GM19240 (cell line): Measurements from ENCODE around the gene MUC4.
"Not testable (repeated sequence)": the region's sequence is repeated elsewhere in the genome, so short reads cannot be mapped to it uniquely, and the experiment has no call there.

Experiments used
- DNase-seq: peaks from one replicate; pipeline ENCODE4 v3.0.0; 2011; ENCODE audit warnings: low spot score; ENCODE audit not compliant: insufficient read length

The MUC4 gene

GRCh38 chr3:195738274-195739044 is 73.3 kb downstream of the MUC4 start:
- DNase-seq: no peak

DNA sequence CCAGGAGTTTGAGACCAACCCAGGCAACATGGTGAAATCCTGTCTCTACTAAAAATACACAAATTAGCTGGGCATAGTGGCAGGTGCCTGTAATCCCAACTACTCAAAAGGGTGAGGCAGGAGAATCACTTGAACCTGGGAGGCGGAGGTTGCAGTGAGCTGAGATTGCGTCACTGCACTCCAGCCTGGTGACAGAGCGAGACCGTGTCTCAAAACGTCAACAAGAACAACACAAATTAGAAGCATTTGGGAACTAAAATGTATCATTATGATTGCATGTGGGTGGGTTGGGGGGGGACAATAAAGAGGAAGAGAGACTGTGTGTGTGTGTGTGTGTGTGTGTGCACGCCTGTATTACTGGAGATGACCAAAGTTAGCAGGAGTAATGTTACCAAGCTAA is 73.9 kb downstream of the MUC4 start:
- not testable (repeated sequence) for DNase-seq

DNA sequence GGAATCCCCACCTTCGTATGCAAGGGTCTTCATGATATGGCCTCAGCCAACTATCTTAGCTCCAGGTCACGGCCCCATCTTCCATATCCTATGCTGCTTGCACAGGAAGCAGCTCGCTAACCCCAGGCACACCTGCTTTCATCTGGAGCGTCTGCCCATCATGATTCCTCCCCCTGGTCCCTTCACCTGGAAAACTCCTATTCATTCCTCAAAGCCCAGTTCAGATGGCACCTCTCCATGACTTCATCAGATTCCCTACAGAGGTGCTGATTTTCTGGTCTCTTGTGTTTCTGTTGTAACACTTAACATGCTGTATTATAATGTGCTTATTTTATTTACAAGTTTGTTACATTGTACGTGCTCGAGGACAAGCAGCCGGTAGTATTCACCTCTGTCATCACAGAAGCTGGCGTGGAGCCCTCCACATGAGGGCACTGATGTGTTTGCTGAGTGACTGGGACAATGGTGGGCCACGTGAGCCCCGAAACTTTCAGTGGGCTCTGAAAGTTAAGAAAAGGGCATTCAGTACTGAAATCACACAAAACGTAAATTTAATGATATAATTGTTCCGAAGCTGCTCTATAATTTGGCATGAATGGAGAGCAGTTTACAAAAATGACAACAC is 74.8 kb downstream of the MUC4 start:
- no peak for DNase-seq

DNA sequence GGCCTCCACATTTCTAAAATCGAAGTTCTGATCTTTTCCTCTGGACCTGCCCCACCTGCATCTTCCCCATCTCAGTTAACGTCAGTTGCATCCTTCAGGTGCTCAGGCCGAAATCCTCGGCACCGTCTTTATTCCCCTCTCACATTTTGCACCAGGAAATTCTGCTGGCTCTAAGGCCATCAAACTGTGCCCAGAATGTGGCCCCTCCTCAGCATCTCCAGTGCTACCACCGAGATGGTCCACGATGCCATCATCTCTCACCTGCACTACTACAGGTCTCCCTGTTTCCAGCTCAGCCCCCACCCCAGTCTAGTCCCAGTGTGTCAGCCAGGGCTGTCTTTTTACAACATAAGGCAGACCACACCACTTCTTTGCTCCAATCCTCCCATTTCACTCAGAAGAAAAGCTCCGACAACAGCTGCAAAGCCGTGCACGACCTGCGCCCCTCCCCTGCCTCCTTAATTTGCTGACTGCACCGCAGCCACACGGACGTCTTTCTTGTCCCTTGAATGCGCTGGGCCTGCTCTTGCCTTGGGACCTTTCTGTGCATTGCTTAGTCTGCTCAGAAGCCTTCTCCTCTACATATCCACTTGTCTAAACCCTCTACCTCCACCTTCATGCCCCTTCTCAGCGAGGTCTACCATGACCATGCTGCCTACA is 76.6 kb downstream of the MUC4 start:
- no peak for DNase-seq

DNA sequence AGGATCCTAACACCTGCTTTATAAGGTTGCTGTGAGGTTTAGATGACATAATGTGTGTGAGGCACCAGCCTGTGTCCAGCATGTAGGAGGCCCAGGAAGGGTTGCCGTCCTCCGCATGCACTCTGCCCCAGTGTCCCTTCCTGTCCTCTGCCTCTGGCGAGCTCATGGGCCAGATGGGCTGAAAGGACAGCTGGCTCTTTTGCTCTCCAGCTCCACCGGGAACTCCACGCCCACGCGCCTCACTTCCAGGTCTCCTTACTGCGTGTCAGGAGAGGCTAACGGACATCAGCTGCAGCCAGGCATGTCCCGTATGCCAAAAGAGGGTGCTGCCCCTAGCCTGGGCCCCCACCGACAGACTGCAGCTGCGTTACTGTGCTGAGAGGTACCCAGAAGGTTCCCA is 78.8 kb downstream of the MUC4 start:
- DNase-seq: no peak

GRCh38 chr3:195731356-195731905 is 80.3 kb downstream of the MUC4 start:
- no peak for DNase-seq

GRCh38 chr3:195729476-195730251 is 82.1 kb downstream of the MUC4 start:
- DNase-seq: no peak

DNA sequence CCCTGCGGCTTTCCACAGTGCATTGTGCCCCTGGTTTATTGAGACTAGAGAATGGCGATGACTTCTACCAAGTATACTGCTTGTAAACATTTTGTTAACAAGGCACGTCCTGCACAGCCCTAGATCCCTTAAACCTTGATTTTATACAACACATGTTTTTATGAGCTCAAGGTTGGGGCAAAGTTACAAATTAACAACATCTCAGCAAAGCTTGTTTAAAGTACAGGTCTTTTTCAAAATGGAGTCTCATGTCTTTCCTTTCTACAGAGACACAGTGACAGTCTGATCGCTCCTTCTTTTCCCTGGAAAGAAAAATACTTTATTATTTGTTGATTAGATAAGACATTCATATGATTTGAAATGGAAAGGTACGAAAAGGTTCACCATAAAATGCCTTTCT is 82.9 kb downstream of the MUC4 start:
- not testable (repeated sequence) for DNase-seq

DNA sequence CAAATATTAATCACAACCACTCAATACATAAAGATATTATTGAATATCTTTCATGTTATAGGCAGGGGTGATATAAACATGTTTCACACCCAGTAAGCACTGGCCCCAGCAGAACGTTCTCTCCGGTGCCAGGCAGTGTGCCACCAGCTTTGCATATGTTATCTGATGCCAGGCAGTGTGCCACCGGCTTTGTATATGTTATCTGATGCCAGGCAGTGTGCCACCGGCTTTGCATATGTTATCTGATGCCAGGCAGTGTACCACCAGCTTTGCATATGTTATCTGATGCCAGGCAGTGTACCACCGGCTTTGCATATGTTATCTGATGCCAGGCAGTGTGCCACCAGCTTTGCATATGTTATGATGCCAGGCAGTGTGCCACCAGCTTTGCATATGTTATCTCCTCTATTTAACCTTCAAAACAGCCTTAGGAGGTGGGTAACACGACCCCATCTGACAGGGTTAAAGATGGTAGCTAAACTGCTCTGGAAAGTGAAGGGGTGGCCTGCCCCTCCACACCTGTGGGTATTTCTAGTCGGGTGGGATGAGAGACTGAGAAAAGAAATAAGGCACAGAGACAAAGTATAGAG is 84.0 kb downstream of the MUC4 start:
- DNase-seq: no peak

- not testable (repeated sequence) for DNase-seq
Observed at GRCh38 chr3:195725916-195726740, 85.6 kb downstream of the MUC4 start.

DNA sequence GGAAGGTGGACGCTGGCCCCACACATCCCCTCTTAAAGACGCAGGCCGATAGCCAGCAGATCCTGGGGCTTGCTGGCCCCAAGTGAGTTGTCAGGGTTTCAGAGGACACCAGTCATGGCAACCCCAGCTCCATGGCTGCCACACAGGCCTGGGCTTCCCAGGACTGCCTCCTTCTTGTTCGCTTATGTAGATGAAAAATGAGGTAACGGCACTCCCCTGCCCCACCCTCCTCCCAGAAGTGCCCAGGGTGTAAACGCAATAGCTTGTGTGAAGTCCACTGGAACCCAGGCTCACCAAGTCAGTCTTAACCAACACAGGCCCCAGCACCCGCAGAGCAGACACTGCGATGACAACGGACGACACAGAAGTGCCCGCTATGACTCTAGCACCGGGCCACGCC is 87.4 kb downstream of the MUC4 start:
- DNase-seq: not testable (repeated sequence)

GRCh38 chr3:195722996-195723345 is 88.8 kb downstream of the MUC4 start:
- not testable (repeated sequence) for DNase-seq

DNA sequence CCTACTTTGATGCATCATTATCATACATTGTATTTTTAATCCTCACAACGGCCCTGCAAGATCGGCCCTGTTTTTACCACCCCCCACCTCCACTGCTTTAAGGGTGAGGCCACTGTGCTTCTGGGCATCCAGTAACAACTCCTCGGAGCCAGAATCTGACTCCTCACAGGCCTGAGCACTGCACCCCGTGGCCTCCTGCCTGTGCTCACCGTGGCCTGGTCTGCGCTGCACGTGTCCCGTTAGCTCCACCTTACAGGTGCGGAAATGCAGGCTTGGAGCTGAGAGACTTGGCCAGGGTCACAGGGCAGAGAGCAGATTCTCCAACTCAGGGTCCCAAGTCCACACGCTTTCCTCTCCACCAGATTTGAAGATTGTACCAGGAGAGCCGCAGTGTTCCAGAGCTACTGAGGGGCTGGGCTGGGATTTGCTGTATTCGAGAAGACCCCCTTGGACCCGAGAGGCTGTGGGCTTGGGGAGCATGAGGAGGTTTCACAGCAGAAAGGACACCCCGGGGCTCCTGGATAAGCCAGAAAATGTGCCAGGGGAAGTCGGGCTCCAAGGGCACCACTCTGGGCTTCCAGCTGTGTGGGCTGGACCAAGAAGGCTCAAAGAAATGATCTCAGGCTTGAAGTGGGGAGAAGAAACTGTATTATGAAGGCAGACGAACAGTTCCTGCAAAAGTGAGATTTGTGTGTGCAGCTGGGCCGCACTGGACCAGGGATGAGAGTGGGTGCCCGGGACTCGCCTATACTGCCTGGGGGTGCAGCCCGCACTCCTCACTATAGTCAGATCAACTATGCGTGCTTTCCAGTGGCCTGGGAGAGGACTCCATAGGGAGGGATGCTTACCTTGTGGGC is 89.4 kb downstream of the MUC4 start:
- DNase-seq: not testable (repeated sequence)

DNA sequence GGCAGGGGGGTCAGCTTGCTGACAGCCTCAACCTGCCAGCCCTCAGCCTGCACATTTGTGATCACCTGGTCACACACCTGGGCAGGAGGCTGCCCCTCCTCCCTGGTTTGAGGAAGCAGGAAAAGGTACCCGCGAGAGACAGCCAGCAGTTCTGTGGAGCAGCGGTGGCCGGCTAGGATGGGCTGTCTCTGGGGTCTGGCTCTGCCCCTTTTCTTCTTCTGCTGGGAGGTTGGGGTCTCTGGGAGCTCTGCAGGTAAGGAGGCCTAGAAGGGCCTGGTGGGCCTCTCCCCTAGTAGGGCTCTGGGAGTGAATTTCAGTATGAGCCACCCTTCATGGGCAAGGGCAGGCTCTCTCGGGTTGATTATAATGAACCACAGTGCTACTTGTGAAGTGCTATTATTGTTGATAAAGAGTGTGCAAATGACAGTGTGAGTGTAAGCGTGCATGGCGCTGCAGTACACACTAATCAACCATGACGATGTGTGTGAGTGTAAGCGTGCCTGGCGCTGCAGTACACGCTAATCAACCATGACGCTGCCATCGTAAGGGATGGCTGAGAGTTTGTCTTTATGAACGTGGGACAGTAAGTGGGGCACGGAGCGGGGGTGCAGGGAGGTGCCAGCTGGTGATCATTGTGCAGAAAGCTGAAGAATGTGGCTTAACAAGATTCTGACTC is 90.8 kb downstream of the MUC4 start, which contains the start of gene MUC20:
Gene MUC20 (plus strand): TSS at position 148 of the 676 bp plus-strand sequence. CDS start 30 bp downstream, at position 178.
- DNase-seq: not testable (repeated sequence)

GRCh38 chr3:195719514-195720254 is 92.0 kb downstream of the MUC4 start:
- not testable (repeated sequence) for DNase-seq

- no peak for DNase-seq
Observed at GRCh38 chr3:195718477-195718984, 93.2 kb downstream of the MUC4 start.

DNA sequence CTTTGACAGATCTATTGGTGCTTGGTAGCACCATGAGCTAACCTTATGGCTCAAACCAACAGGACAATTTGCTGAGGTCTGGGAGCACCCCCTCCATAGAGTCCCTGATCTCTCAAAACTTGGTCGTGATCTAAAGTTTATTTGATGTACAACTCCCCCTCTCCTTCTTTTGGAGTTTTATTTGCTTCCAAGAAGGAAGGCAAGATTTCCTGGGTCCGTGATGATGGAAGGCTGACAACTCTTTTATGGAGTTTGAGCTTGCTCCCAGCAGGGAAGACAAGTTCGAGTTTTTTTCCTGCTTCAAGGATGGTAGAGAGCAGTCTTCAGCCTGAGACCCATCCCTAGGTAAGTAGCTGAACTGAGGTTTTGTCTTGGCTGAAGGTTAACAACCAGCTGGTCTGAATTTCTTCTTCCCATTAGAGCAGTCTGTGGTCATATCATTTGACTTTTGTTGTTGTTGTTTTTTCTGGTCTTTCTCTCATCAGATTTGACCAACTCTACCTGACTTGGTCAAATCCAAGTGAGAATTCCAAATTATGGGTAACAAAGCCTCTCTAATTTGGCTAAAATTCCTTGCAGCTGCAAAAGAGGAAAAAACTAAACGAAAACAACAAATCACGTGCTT is 93.8 kb downstream of the MUC4 start:
- no peak for DNase-seq
